Epithelial cell of esophagus (primary cell): ENCODE data around the gene TELO2.

ENCODE experiments used
- DNase-seq: peaks from one replicate; pipeline ENCODE4 v3.0.0; 2010; ENCODE audit warnings: low read depth
- H3K4me3 ChIP-seq: 2 replicates; pipeline ENCODE4 v1.5.1; 2011; ENCODE audit warnings: mild to moderate bottlenecking, low read length, control low read depth
- CTCF ChIP-seq: IDR thresholded peaks from 2 replicates; pipeline ENCODE4 v1.5.1; 2011; ENCODE audit warnings: low read depth, mild to moderate bottlenecking, low read length, control low read depth, inconsistent platforms; ENCODE audit not compliant: insufficient read depth; ENCODE audit errors: missing control alignments

Gene TELO2

GRCh38 chr16:1495889-1496262, 2.7 kb downstream of the TELO2 start:
- DNase-seq, result no peak
- no peak overlapping the region for H3K4me3 ChIP-seq
- no peak for TF ChIP-seq CTCF

DNA sequence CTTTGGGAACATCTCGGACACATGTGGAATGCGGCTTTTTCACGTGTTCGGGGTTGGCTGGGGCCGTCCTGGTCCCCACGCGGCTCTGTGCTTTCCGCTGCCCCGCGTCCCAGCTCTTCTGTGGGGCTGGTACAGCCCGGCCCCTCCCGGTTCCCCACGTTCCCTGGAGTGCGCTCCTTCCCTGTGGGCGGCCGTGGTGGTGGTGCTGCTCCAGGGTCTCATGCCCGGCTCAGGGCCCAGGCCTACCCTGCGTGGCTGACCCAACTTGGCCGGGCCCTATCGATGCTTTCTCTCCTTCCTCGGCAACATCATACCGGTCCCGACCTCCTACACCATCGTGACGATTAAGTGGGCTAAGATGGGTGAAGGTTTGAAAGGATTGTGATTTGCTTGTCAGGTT, 3.3 kb downstream of the TELO2 start:
- DNase-seq, result no peak
- H3K4me3 ChIP-seq, result no peak overlapping the region
- no peak for TF ChIP-seq CTCF

DNA sequence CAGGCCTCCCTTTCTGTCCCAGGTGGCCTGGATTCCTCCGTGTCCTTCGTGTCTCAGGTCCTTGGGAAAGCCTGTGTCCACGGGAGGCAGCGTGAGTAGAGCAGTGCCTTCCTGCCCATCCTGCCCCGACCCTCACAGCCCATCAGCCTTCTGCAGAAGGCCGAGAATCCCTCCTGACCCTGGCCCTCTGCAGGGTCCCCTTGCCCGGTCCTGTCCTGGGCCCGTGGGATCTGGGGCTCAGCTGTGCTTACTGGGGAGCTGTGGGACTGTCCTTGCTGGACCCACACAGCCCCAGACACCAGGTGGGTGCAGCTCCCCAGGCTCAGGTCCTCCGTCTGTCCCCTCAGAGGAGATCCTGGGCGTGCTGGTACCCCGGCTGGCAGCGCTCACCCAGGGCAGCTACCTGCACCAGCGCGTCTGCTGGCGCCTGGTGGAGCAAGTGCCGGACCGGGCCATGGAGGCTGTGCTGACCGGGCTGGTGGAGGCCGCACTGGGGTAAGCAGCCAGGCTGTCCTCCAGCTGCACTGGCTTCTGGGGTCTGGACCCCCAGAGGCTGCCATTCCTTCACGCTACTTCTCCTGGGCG, 3.9 kb downstream of the TELO2 start:
- TF ChIP-seq CTCF, result no peak
- no peak for DNase-seq

GRCh38 chr16:1498899-1499676, 5.9 kb downstream of the TELO2 start:
- no peak for TF ChIP-seq CTCF

More for the DNA sequence above, 3.9 kb downstream of the TELO2 start:
- H3K4me3 ChIP-seq, result no peak overlapping the region

GRCh38 chr16:1499756-1500464, 6.8 kb downstream of the TELO2 start:
- TF ChIP-seq CTCF, result no peak

More at GRCh38 chr16:1498899-1499676, 5.9 kb downstream of the TELO2 start:
- no peak overlapping the region for H3K4me3 ChIP-seq
- DNase-seq, result no peak

GRCh38 chr16:1500465-1501150, 7.4 kb downstream of the TELO2 start:
- DNase-seq, result no peak
- no peak for TF ChIP-seq CTCF
- H3K4me3 ChIP-seq, result no peak overlapping the region

More at GRCh38 chr16:1499756-1500464, 6.8 kb downstream of the TELO2 start:
- H3K4me3 ChIP-seq, result no peak overlapping the region
- no peak for DNase-seq
